Measurements from ENCODE around the gene SPRED2. TPM values are rescaled to one million over a fixed set of nuclear protein-coding genes. Genes with fewer than 3 reads are reported as not detected.

SPRED2 gene
- total and polyA plus RNA-seq, 8 donors: 6.4 to 23.3 (median 11.5) TPM

DNA sequence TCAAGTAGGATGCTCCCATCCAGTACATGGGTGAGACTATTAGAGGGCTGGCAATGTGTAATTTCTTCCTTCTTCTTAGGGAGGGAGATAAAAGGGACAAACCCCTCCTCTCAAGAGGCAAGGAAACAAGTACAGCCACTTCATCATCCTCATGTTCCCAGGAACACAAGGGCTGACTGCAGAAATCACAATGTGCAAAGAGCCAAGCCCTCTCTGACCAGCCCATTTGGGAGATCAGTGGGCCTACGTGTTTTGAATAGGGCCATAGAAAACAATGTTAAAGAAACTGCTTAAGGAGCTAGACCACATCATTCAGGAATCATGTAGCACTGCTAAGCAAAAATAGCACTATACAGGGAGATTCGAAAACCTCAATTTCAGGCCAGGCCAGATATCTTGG is 107.3 kb downstream of the SPRED2 start:
- Histone ChIP-seq H3K4me3 (no peak overlapping the region), H3K27ac (no peak overlapping the region), H3K4me1 (peaks cover 0 to 10% (median 0%) of the 10 kb centered on the region in 4 donors), H3K36me3 (peaks cover 0 to 30% (median 22%) of the 10 kb centered on the region in 4 donors), H3K9me3 (no peaks in the 10 kb centered on the region), H3K27me3 (no peaks in the 10 kb centered on the region)
- WGBS, 5 donors: 90 to 98% (median 94%) methylated on average over 2 of the region's 2 CpGs
- TF ChIP-seq EP300 (IDR thresholded peaks at IDR 0.05) (no peak), CTCF (IDR thresholded peaks at IDR 0.05) (no peak), POLR2A (IDR thresholded peaks at IDR 0.05) (no peak), POLR2AphosphoS5 (IDR thresholded peaks at IDR 0.05) (no peak)
- intact Hi-C loops (cut with DNase I; ENCODE audit: low total_unique reads): no loop called here
- no peak for DNase-seq

DNA sequence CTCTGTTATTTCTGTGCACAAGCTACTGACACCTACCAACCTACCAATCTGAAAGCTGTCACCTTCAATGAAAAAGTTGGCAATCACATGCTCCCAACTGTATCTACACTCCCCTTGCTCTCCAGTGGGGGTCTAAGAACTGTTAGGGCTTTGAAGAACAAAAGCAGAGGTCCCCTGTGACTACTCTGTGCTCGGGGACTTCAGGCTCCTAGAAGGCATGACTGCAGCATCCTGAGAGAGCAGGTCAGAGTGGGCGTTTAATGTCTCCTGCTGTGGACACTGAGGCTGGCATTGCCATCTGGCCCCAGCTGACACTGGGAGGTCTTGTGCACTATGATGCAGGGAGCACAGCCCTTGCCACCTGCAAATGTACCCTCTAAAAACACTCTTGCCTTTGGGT is 111.5 kb downstream of the SPRED2 start:
- Histone ChIP-seq H3K9me3 (no peaks in the 10 kb centered on the region), H3K4me3 (no peak overlapping the region), H3K27me3 (no peaks in the 10 kb centered on the region), H3K4me1 (peaks cover 7 to 22% (median 11%) of the 10 kb centered on the region in 4 donors), H3K36me3 (peaks cover 5 to 22% (median 12%) of the 10 kb centered on the region in 4 donors), H3K27ac (peak overlapping the region in 1 of 5 donors; percentile 48)
- DNase-seq: no peak
- 80 to 97% (median 87%) methylated on average over 2 of the region's 2 CpGs; no CpG with 5 or more reads in 1 of the 5 donors for WGBS, 5 donors
- intact Hi-C loops (cut with DNase I; ENCODE audit: low total_unique reads): no loop called here
- no peak for TF ChIP-seq CTCF (IDR thresholded peaks at IDR 0.05)
- TF ChIP-seq POLR2AphosphoS5 (IDR thresholded peaks at IDR 0.05): no peak
- no peak for TF ChIP-seq POLR2A (IDR thresholded peaks at IDR 0.05)
- no peak for TF ChIP-seq EP300 (IDR thresholded peaks at IDR 0.05)

DNA sequence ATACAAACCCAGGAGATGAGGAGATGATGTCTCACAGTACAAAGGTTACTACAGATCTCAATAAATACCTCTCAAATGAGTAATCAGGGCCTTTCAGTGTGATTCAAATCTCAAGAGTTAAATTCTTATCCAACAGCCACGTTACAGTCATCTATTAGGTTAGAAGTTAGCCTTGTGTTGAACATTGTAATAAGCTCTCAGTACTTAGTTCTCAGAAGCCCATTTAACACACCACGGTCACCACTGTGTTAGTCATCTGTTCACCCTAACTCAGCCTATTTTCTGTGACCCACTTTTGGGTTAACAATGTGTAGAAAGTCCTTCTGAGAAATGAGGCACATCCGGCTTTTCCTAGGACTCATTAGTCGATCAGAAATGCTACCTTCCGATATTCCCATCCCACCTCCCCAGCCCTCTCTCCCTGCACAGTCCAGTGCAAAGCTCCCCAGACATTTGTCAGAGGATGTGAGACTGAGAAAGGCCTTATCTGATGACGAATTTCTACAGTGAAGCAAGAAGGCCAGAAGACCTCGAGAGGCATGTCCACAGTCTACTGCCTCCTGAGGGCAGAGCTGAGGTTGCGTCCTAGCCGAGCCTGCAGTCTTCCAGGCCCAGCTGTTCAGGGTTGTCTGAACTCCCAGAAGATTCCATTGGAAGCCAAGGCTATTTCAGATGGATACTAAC is 112.2 kb downstream of the SPRED2 start:
- TF ChIP-seq EP300 (IDR thresholded peaks at IDR 0.05) (no peak), CTCF (IDR thresholded peaks at IDR 0.05) (no peak), POLR2AphosphoS5 (IDR thresholded peaks at IDR 0.05) (peak in 1 of 3 donors; percentile 19)
- Histone ChIP-seq H3K4me1 (peaks cover 15 to 29% (median 19%) of the 10 kb centered on the region in 4 donors), H3K4me3 (no peak overlapping the region), H3K27ac (peak overlapping the region in 4 of 5 donors; percentile 28 to 58 (median 56)), H3K36me3 (peaks cover 5 to 23% (median 12%) of the 10 kb centered on the region in 4 donors), H3K9me3 (no peaks in the 10 kb centered on the region), H3K27me3 (no peaks in the 10 kb centered on the region)
- peak in 1 of 2 donors; percentile 24 for DNase-seq
- 63 to 70% (median 69%) methylated on average over 9 of the region's 9 CpGs for WGBS, 5 donors
- intact Hi-C loops (cut with DNase I; ENCODE audit: low total_unique reads): no loop called here

GRCh38 chr2:65319674-65320041 is 112.7 kb downstream of the SPRED2 start:
- Histone ChIP-seq H3K36me3 (peaks cover 5 to 25% (median 17%) of the 10 kb centered on the region in 4 donors), H3K27me3 (no peaks in the 10 kb centered on the region), H3K27ac (peak overlapping the region; percentile 28 to 58 (median 47)), H3K4me1 (peaks cover 20 to 34% (median 22%) of the 10 kb centered on the region in 4 donors), H3K9me3 (no peaks in the 10 kb centered on the region), H3K4me3 (no peak overlapping the region)
- 79 to 100% (median 94%) methylated on average over 1 of the region's 1 CpG for whole genome bisulfite sequencing, 5 donors
- no peak for TF ChIP-seq POLR2A (IDR thresholded peaks at IDR 0.05)
- no peak for TF ChIP-seq EP300 (IDR thresholded peaks at IDR 0.05)
- TF ChIP-seq POLR2AphosphoS5 (IDR thresholded peaks at IDR 0.05): no peak
- TF ChIP-seq CTCF (IDR thresholded peaks at IDR 0.05): no peak
- intact Hi-C loops (cut with DNase I; ENCODE audit: low total_unique reads): no loop called here
- DNase-seq: no peak

All from stomach (tissue), 9 donors.